Esophagus squamous epithelium (tissue), 4 donors: ENCODE measurements around the gene EEF1E1.

Experiments used
- POLR2A ChIP-seq, 4 donors: fragments of 450-650 bp; IDR thresholded peaks; one replicate each; pipeline ENCODE4 v1.6.1; 2017; ENCODE audit warnings: antibody characterized with exemption in 4 of 4, mild to moderate bottlenecking in 4 of 4, moderate library complexity in 3 of 4
- TF ChIP-seq, protein P1 (sequence below), 6 experiments: fragments of 450-650 bp in 4 of 6; fragments of 200-600 bp in 2 of 6; sonication (generic) in 2 of 6; IDR thresholded peaks; one replicate each; pipeline ENCODE4 v1.5.1; 2016 to 2019; ENCODE audit warnings: antibody characterized with exemption in 6 of 6, mild to moderate bottlenecking in 4 of 6, moderate library complexity in 4 of 6

DNA sequence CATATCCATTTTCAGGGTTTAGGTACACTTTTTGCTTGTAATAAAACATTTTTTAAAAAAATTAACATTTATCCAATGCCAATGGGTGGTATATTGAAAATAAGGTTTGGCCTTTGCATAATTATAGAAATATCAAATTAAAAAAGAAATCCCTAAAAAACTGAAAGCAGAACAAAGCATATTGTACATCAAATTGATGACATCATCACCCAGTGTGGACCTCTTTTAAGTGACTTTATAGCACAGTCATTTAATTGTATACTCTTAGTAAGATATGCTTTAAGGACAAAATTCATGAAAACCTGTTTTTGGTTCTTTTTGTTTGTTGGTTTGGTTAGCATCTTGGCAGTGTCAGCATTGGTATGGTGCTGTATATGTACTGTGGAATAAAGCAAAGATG is 1.4 kb upstream of the EEF1E1 start:
- no peak for TF ChIP-seq POLR2A (IDR thresholded peaks at IDR 0.05)
- TF ChIP-seq, protein P1, sequence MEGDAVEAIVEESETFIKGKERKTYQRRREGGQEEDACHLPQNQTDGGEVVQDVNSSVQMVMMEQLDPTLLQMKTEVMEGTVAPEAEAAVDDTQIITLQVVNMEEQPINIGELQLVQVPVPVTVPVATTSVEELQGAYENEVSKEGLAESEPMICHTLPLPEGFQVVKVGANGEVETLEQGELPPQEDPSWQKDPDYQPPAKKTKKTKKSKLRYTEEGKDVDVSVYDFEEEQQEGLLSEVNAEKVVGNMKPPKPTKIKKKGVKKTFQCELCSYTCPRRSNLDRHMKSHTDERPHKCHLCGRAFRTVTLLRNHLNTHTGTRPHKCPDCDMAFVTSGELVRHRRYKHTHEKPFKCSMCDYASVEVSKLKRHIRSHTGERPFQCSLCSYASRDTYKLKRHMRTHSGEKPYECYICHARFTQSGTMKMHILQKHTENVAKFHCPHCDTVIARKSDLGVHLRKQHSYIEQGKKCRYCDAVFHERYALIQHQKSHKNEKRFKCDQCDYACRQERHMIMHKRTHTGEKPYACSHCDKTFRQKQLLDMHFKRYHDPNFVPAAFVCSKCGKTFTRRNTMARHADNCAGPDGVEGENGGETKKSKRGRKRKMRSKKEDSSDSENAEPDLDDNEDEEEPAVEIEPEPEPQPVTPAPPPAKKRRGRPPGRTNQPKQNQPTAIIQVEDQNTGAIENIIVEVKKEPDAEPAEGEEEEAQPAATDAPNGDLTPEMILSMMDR (IDR thresholded peaks at IDR 0.05): no peak
